Posterior cingulate gyrus (tissue), 11 donors: Measurements from ENCODE around the gene STX19.
"Not testable (repeated sequence)": the region's sequence is repeated elsewhere in the genome, so short reads cannot be mapped to it uniquely, and the experiment has no call there.

Source experiments
- DNase-seq, 10 donors: peaks; one replicate each; pipeline versions ENCODE4 v3.0.0 to v3.0.0-alpha.2; 2020 to 2021; ENCODE audit warnings: mixed read lengths in 3 of 10
- intact Hi-C: fragments of 100-400 bp; cut with DNase I; formaldehyde crosslinking; loops from one replicate; pipeline ENCODE4 v1.15.1; 2023

Gene STX19, protein sequence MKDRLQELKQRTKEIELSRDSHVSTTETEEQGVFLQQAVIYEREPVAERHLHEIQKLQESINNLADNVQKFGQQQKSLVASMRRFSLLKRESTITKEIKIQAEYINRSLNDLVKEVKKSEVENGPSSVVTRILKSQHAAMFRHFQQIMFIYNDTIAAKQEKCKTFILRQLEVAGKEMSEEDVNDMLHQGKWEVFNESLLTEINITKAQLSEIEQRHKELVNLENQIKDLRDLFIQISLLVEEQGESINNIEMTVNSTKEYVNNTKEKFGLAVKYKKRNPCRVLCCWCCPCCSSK

DNA sequence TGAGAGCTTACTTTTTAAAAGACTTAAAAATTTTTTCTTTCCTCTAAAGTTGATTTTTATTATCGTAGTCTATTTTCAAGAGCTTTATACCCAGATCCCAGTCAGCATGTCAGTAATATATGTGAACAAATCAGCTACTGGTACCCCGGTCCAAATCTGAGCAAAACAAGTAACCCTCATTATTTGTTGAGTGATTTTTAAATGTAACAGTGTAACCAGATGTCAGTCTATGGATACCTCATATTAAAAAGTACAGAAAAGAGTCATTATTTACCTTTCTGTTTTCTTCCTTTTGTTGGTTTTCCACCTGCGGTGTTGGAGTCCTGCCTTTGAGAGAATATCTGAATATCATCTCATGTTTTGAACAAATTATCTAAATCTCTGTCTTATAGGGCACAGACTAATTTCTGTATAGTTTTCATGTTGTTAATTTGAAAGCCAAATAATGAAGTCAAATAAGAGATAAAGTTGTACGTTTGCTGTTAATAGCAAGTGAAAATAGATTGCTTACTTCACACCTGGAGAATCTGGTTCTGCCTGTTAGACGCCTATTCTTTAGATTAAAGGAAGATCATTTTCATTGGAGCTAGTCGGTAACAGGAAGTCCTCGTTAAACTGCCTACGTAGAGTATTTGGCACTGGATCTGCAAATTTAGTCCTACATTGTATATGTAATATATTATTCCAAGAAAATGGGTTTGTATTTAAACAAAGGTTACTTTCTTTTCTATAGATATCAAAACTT lies at the start of gene STX19:
STX19 (minus strand) TSS at position 505 of the 745 bp plus-strand sequence. CDS start 13,328 bp downstream, outside the sequence.
- no peak for DNase-seq
- intact Hi-C loops = no loop called here

- no peak for DNase-seq
- intact Hi-C loops = no loop called here
Measured at GRCh38 chr3:94076055-94076454, 47.7 kb upstream of the STX19 start.

DNA sequence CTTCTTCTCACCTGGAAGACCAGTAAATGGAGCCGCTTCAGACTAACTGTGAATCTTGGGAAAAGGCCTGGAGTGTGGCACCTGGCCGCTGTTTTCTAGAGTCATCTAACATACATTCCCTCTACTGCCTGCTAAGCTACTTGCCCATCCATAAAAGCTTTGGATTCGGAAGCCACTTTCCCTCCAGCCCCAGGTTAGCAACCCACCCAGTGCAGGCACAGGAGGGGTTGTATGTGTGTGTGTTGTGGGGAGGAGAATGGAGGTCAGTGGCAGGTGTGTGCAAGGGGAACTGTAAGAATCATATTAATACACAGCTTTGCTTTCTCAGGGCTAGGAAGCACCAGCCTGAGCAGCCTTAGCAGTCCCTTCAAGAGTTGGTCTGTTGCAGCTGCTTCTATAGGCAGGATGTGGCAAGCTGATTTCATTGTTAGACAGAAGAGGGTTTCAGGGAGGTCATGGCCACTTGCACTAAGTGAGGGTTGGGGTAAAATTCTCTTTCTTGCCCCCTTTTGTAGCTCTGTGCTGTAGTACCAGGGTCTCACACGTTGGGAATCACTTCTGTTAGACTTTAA lies 43.4 kb upstream of the STX19 start:
- peak in 1 of 10 donors; percentile 30 for DNase-seq
- intact Hi-C loops = no loop called here

DNA sequence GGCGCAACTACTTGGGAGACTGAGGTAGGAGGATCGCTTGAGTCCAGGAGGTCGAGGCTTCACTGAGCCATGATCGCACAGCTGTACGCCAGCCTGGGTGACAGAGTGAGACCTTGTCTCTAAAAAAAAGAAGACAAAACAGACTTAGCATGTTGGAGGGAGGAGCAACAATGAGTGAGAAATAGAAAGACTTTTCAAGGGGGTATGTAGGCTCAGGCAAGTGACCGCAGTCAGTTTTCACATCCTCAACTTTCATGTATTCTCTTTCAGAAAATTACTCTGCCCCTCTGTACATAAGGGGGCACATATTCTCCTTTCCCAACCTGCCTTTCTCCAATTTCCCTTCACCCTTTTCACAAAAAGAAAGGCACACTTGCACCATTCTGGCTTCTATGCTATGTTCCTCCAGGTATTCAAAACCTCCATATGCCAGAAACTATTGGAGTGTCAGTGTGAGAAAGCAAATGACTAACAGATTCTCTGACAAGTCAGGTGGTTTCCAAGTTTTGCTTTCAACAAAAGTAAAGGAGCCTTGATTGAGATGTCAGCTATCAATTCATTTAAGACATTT lies 42.0 kb upstream of the STX19 start:
- peak in 1 of 10 donors; percentile 74 for DNase-seq
- intact Hi-C loops = no loop called here

- no peak for DNase-seq
Measured at GRCh38 chr3:94069194-94069813, 40.9 kb upstream of the STX19 start.

DNA sequence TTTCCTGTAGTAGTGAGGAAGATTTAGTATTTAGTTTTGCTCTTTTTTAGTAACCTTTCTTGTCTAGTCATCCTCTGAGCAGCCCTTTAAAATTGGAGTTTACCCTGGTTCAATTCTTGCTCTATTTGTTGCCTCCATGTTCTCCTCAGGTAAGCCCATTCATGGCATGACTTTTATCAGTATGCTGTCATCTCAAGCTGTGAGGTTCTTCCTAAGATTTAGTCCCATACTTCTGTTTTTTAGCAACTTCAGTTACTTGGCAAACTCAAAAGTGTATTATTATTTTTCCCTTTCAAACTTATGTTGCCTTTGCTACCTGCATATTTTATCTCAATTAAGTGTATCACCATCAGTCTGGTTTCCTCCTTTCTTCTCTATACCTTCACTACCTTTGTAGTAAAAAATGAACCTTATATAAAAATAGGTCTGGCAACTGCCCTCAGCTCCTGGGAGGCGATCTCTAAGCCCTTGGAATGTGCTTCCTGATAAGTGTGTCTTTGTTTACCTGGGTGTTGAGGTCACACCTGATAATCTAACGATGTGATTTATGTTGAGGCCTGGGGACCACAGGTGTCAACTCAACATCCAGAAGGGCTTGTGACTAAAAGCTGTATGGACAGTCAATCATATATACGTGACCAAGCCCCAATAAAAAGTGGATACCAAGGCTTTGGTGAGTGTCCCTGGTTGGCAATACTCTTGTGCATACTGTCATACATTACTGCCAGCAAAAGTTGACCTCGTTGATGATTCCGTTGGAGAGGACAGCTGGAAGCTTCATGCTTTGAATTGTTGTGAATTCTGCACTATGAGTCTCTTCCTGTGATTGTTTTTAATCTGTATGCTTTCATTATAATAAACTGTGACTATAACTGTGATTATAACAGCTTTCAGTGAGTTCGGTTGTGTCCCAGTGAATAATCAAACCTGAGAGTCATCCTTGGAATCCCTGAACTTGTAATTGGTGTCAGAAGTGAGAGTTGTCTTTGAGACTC lies 38.4 kb upstream of the STX19 start:
- no peak for DNase-seq
- intact Hi-C loops = no loop called here

More at GRCh38 chr3:94069194-94069813, 40.9 kb upstream of the STX19 start:
- intact Hi-C loops = loop anchor here (2.0 kb wide), 1 partner anchor 65 kb away; no protein-coding TSS in a partner anchor

GRCh38 chr3:94065819-94066480 lies 37.6 kb upstream of the STX19 start:
- no peak for DNase-seq
- intact Hi-C loops = no loop called here

GRCh38 chr3:94065122-94065521 lies 36.7 kb upstream of the STX19 start:
- no peak for DNase-seq
- intact Hi-C loops = no loop called here

GRCh38 chr3:94064243-94064860 lies 36.0 kb upstream of the STX19 start:
- intact Hi-C loops = no loop called here
- DNase-seq = no peak

DNA sequence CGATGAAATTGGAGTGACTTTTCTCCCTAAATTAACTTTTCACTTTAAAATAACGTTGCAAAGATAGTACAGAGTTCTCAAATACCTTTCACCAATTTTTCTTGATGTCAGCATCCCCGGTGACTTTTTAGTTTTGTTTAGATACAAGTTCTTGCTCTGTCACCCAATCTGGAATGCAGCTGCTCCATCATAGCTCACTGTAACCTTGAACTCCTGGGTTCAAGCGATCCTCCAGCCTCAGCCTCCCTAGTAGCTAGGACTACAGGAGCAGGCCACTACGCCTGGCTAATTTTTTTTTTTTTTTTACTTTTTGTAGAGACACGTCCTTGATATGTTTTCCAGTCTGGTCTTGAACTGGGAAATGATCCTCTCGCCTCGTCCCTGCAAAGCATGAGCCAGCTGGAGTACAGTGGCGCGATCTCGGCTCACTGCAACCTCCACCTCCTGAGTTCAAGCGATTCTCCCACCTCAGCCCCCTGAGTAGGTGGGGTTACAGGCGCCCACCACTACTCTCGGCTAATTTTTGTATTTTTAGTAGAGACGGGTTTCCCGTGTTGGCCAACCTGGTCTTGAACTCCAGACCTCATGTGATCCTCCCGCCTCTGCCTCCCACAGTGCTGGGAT lies 35.2 kb upstream of the STX19 start:
- intact Hi-C loops = no loop called here
- DNase-seq = no peak

DNA sequence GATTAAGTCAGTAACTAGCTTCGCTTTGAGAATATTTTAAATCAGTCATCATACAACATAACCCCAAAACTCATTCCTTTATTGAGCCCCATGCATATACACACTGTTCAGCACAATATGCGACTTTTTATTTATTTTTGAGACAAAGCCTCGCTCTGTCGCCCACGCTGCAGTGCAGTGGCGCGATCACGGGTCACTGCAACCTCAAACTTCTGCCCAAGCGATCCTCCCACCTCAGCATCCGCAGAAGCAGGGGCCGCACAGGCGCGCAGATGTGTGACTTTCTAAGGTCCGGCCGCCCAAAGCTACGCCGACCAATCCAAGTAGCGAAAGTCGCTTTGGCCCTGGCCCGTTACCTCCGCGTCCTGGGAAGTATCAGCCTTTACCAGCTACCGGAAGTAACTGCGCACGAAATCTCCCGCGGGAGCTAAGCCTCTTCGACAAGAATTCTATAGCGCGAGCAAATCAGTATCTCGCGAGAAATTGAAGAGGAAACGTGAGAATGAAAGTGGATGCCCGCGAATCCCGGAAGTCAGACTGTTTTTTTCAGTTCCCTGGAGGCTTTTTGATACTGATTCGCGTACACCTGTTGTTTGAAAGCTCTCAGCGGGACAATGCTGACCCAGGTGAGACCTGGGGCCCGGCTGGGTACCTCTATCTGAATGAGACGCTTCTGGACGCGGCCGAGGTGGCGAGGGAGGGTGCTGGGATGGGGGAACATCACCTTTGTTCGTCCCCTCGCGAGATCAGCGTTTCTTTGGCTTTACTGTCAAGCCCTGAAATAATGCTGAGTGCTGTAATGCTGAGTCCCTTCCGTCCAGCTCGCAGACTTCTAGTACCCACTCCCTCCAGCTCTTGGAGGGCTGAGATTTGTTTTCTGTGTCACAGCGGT lies 34.4 kb upstream of the STX19 start, which contains the start of the genes DHFR2 and NSUN3:
DHFR2 (minus strand) TSS at position 404 of the 892 bp plus-strand sequence. CDS start 1,405 bp downstream, outside the sequence.
NSUN3 (plus strand) TSS at position 549 of the 892 bp plus-strand sequence; CDS start at position 615, 66 bp downstream.
- intact Hi-C loops = no loop called here
- peak; percentile 67 to 97 (median 82) for DNase-seq

- intact Hi-C loops = no loop called here
- DNase-seq = peak in 2 of 10 donors; percentile 42 to 55
Measured at GRCh38 chr3:94061297-94061696, 32.9 kb upstream of the STX19 start.

DNA sequence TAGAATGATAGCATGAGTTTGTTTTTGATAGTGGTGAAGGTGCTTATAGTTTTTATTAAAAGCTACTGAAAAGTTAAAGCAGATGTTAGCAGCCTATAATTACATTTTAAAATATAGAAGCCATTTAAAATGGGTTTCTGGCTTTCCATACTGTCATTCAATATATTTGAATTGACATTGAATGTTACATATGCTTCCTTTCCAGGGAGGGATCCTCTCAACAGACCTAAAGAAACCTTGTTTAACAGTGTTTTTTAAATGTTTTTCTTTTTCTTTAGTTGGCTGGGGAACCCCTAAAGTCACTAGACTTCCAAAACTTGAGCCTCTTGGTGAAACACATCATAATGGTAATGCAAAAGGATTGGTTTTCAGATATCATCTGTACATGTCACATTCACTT lies 22.1 kb upstream of the STX19 start:
- no peak for DNase-seq
- intact Hi-C loops = no loop called here

DNA sequence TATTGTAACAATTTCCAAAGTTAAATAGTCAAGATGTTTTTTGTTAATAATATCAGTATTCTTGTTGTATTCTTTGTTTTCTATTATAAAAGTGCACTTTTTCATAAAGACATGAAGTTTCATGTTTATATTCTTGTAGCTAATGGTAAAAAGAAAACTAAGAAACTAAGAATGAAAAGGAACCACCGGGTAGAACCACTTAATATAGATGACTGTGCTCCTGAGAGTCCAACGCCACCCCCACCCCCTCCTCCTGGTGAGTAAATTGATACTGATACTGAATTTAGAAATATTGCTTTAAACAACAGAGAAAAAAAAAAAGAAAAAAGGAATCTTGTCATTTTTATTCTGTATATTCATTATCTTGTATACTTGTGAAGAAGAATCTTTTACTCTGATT lies 20.9 kb upstream of the STX19 start:
- no peak for DNase-seq
- intact Hi-C loops = no loop called here

DNA sequence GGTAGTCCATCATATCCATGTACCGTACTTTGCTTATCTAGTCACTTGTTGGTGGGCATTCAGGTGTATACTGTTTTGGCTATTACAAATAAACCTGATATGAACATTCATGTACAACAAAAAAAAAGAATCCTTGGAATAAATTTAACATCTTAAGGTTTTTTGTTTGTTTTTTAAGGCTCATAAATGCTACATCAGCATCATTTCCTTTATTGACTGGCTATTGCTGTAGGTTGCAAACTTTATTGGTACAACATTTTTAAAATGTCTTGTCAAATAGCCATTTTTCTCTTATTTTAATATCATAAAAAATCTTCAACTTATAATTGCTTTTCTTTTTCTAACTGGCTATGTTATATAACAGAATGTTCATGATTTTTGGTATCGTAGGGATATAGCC lies 18.1 kb upstream of the STX19 start:
- intact Hi-C loops = no loop called here
- DNase-seq = no peak

DNA sequence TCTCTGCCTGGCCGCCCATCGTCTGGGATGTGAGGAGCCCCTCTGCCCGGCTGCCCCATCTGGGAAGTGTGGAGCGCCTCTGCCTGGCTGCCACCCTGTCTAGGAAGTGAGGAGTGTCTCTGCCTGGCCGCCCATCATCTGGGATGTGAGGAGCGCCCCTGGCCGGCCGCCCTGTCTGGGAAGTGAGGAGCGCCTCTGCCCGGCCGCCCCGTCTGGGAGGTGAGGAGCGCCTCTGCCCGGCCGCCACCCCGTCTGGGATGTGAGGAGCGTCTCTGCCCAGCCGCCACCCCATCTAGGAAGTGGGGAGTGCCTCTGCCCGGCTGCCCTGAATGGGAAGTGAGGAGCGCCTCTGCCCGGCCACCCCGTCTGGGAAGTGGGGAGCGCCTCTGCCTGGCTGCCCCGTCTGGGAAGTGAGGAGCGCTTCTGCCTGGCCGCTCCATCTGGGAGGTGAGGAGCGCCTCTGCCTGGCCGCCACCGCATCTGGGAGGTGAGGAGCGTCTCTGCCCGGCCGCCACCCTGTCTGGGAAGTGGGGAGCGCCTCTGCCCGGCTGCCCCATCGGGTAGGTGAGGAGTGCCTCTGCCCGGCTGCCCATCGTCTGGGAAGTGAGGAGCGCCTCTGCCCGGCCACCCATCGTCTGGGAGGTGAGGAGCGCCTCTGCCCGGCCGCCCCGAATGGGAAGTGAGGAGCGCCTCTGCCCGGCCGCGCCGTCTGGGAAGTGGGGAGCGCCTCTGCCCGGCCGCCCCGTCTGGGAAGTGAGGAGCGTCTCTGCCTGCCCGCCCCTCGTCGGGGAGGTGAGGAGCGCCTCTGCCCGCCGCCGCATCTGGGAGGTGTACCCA lies 15.9 kb upstream of the STX19 start:
- intact Hi-C loops = not testable (repeated sequence)
- DNase-seq = peak in 3 of 10 donors; percentile 60 to 85 (median 68)
